NCI-H460 (cell line): ENCODE data around the gene FUT8. TPM values are rescaled to one million over a fixed set of nuclear protein-coding genes. Genes with fewer than 3 reads are reported as not detected.

Source experiments
- DNase-seq: peaks from one replicate; pipeline ENCODE4 v3.0.0-alpha.2; 2016; ENCODE audit warnings: low read depth; ENCODE audit errors: extremely low read depth
- total RNA-seq: library from RNA; depleted of rRNA; stranded (reverse); fragments of >200 nt; shearing (Covaris generic); gene quantifications from 2 replicates; pipeline ENCODE4 v1.2.3, GENCODE V29; 2014

Gene FUT8
- total RNA-seq, 1 experiment from 2014 or later: 17.2 TPM

GRCh38 chr14:65549429-65549828, 136.9 kb downstream of the FUT8 start:
- no peak for DNase-seq

- DNase-seq: no peak
These were observed 138.5 kb downstream of the FUT8 start for GRCh38 chr14:65550779-65551643.

GRCh38 chr14:65552724-65553123, 140.2 kb downstream of the FUT8 start:
- no peak for DNase-seq

- DNase-seq: no peak
These were observed 142.3 kb downstream of the FUT8 start for GRCh38 chr14:65554837-65555236.

GRCh38 chr14:65555358-65555757, 142.8 kb downstream of the FUT8 start:
- no peak for DNase-seq

- DNase-seq: no peak
These were observed 145.8 kb downstream of the FUT8 start for GRCh38 chr14:65558363-65558762.

GRCh38 chr14:65560340-65561027, 148.0 kb downstream of the FUT8 start:
- no peak for DNase-seq

GRCh38 chr14:65564370-65564769, 151.8 kb downstream of the FUT8 start:
- DNase-seq: no peak

GRCh38 chr14:65565948-65566347, 153.4 kb downstream of the FUT8 start:
- no peak for DNase-seq

- DNase-seq: no peak
These were observed 154.4 kb downstream of the FUT8 start for GRCh38 chr14:65566820-65567522.

GRCh38 chr14:65574611-65575010, 162.1 kb downstream of the FUT8 start:
- no peak for DNase-seq

- DNase-seq: no peak
These were observed 162.9 kb downstream of the FUT8 start for GRCh38 chr14:65575389-65575788.

- DNase-seq: no peak
These were observed 168.4 kb downstream of the FUT8 start for GRCh38 chr14:65580973-65581372.

- no peak for DNase-seq
These were observed 168.8 kb downstream of the FUT8 start for GRCh38 chr14:65581378-65581777.

- no peak for DNase-seq
These were observed 169.3 kb downstream of the FUT8 start for GRCh38 chr14:65581799-65582198.

- DNase-seq: no peak
These were observed 172.7 kb downstream of the FUT8 start for GRCh38 chr14:65585216-65585615.

GRCh38 chr14:65588426-65589140, 176.1 kb downstream of the FUT8 start:
- DNase-seq: no peak

- peak; percentile 17 for DNase-seq
These were observed 181.8 kb downstream of the FUT8 start for GRCh38 chr14:65594153-65594881.

GRCh38 chr14:65594882-65595237, 182.3 kb downstream of the FUT8 start:
- no peak for DNase-seq

GRCh38 chr14:65599375-65599774, 186.8 kb downstream of the FUT8 start:
- no peak for DNase-seq
